ENCODE measurements around the gene ACTN3.

DNA sequence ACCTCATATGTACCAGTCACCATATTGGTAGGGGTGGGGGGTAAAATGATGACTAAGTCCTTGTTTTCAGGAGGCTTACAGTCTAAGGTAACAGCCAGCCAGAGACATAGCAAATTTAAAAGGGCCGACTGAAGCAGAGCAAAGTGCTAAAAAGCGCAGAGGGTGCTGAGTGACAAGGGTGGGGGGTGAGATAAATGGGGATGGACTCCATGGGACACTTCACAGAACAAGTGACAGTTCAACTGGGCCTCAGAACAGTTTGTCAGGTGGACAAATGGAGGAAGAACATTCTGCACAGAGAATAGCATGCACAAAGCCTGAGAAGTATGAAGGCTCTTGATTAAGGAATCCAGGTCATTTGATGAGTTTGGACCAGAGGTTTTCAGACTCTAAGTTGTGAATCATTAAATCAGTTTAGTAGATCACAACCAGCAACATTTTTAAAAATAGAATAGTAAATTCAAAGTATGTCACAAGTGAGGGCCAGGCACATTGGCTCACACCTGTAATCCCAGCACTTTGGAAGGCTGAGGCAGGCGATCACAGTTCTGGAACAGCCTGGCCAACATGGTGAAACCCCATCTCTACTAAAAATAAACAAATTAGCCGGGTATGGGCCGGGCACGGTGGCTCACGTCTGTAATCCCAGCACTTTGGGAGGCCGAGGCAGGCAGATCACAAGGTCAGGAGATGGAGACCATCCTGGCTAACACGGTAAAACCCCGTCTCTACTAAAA is 22.2 kb upstream of the ACTN3 start:
- TF ChIP-seq, protein P1, sequence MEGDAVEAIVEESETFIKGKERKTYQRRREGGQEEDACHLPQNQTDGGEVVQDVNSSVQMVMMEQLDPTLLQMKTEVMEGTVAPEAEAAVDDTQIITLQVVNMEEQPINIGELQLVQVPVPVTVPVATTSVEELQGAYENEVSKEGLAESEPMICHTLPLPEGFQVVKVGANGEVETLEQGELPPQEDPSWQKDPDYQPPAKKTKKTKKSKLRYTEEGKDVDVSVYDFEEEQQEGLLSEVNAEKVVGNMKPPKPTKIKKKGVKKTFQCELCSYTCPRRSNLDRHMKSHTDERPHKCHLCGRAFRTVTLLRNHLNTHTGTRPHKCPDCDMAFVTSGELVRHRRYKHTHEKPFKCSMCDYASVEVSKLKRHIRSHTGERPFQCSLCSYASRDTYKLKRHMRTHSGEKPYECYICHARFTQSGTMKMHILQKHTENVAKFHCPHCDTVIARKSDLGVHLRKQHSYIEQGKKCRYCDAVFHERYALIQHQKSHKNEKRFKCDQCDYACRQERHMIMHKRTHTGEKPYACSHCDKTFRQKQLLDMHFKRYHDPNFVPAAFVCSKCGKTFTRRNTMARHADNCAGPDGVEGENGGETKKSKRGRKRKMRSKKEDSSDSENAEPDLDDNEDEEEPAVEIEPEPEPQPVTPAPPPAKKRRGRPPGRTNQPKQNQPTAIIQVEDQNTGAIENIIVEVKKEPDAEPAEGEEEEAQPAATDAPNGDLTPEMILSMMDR (IDR thresholded peaks at IDR 0.05) = no peak
- no peak for TF ChIP-seq POLR2AphosphoS5 (IDR thresholded peaks at IDR 0.05)
- no peak for TF ChIP-seq POLR2A (IDR thresholded peaks at IDR 0.05)

All from breast epithelium (tissue), 3 donors.